Posterior vena cava (tissue), 2 donors: ENCODE data around the gene ICE2. TPM values are rescaled to one million over a fixed set of nuclear protein-coding genes. Genes with fewer than 3 reads are reported as not detected.
A peak's percentile ranks its signal among the peaks of the same experiment; 100 is the strongest.

Experiments used
- DNase-seq: peaks from one replicate; pipeline ENCODE4 v3.0.0-alpha.2; 2020; ENCODE audit warnings: low spot score
- intact Hi-C, 2 donors: fragments of 100-400 bp; cut with DNase I; formaldehyde crosslinking; loops; one replicate each; pipeline versions ENCODE4 v1.14.1 to v1.14.2; 2022 to 2023
- total RNA-seq, 2 donors: library from RNA; stranded (reverse); fragmentation: NEBNext Ultra II Directional; extraction: Animal tissue kit (Norgen Biotek cat#: 25700); gene quantifications; one replicate each; pipeline ENCODE4 v1.2.1, GENCODE V29; 2021
- donor health status: DM: yes; HTN: yes; CAD: no.
- donor health status: DM: yes; HTN: yes; CAD: no.

Gene ICE2
- total RNA-seq, 2 donors from 2014 or later = 42.6 to 43.6 TPM

- DNase-seq = no peak
- intact Hi-C loops = no loop called here
Measured at GRCh38 chr15:60381148-60381788, 97.7 kb downstream of the ICE2 start.

- intact Hi-C loops = no loop called here
- DNase-seq = no peak
Measured at GRCh38 chr15:60379525-60380274, 99.2 kb downstream of the ICE2 start.

- no peak for DNase-seq
- intact Hi-C loops = no loop called here
Measured at GRCh38 chr15:60379185-60379524, 99.8 kb downstream of the ICE2 start.

- intact Hi-C loops = no loop called here
Measured at GRCh38 chr15:60376677-60377095, 102.3 kb downstream of the ICE2 start.

GRCh38 chr15:60375306-60375705, 103.6 kb downstream of the ICE2 start:
- no peak for DNase-seq
- intact Hi-C loops = no loop called here

More at GRCh38 chr15:60376677-60377095, 102.3 kb downstream of the ICE2 start:
- no peak for DNase-seq

- intact Hi-C loops = loop anchor here in 1 of 2 donors (5.0 kb wide), 1 partner anchor 678 kb away; no protein-coding TSS in a partner anchor
- DNase-seq = peak; percentile 83
Measured at GRCh38 chr15:60374628-60375081, 104.3 kb downstream of the ICE2 start.

- intact Hi-C loops = loop anchor here in 1 of 2 donors (5.0 kb wide), 1 partner anchor 678 kb away; no protein-coding TSS in a partner anchor
Measured at GRCh38 chr15:60374209-60374608, 104.7 kb downstream of the ICE2 start.

GRCh38 chr15:60373745-60374144, 105.2 kb downstream of the ICE2 start:
- no peak for DNase-seq
- intact Hi-C loops = loop anchor here in 1 of 2 donors (5.0 kb wide), 1 partner anchor 679 kb away; no protein-coding TSS in a partner anchor

More at GRCh38 chr15:60374209-60374608, 104.7 kb downstream of the ICE2 start:
- DNase-seq = no peak

GRCh38 chr15:60373327-60373726, 105.6 kb downstream of the ICE2 start:
- intact Hi-C loops = loop anchor here in 1 of 2 donors (5.0 kb wide), 1 partner anchor 679 kb away; no protein-coding TSS in a partner anchor
- DNase-seq = no peak

- intact Hi-C loops = loop anchor here in 1 of 2 donors (5.0 kb wide), 1 partner anchor 680 kb away; no protein-coding TSS in a partner anchor
Measured at GRCh38 chr15:60372756-60373155, 106.2 kb downstream of the ICE2 start.

GRCh38 chr15:60372227-60372626, 106.7 kb downstream of the ICE2 start:
- no peak for DNase-seq
- intact Hi-C loops = loop anchor here in 1 of 2 donors (5.0 kb wide), 1 partner anchor 680 kb away; no protein-coding TSS in a partner anchor

More at GRCh38 chr15:60372756-60373155, 106.2 kb downstream of the ICE2 start:
- no peak for DNase-seq

- intact Hi-C loops = loop anchor here in 1 of 2 donors (5.0 kb wide), 1 partner anchor 681 kb away; no protein-coding TSS in a partner anchor
- peak; percentile 92 for DNase-seq
Measured at GRCh38 chr15:60371175-60372051, 107.5 kb downstream of the ICE2 start.

- DNase-seq = no peak
- intact Hi-C loops = loop anchor here in 1 of 2 donors (5.0 kb wide), 1 partner anchor 681 kb away; no protein-coding TSS in a partner anchor
Measured at GRCh38 chr15:60370869-60371136, 108.1 kb downstream of the ICE2 start.

- no peak for DNase-seq
- intact Hi-C loops = loop anchor here in 1 of 2 donors (5.0 kb wide), 1 partner anchor 682 kb away; no protein-coding TSS in a partner anchor
Measured at GRCh38 chr15:60370105-60370868, 108.7 kb downstream of the ICE2 start.

- DNase-seq = no peak
- intact Hi-C loops = loop anchor here in 1 of 2 donors (5.0 kb wide), 1 partner anchor 683 kb away; no protein-coding TSS in a partner anchor
Measured at GRCh38 chr15:60369696-60370095, 109.2 kb downstream of the ICE2 start.
